SU-DHL-6 (cell line): ENCODE results near the gene EFHD1.

Experiments used
- EZH2phosphoT487 ChIP-seq: fragments of 200-600 bp; sonication (generic), shearing (Covaris generic); conservative IDR thresholded peaks from 2 replicates; pipeline ENCODE4 v1.6.1; 2018; ENCODE audit warnings: mild to moderate bottlenecking, antibody characterized with exemption, low read length, moderate library complexity, mixed read lengths
- TF ChIP-seq, protein P1 (sequence below): fragments of 200-600 bp; sonication (generic); IDR thresholded peaks from one replicate; pipeline ENCODE4 v1.5.1; 2017; ENCODE audit warnings: antibody characterized with exemption, mild to moderate bottlenecking, low read length, moderate library complexity; ENCODE audit not compliant: insufficient read depth, poor library complexity, severe bottlenecking

GRCh38 chr2:232641153-232641848 lies 7.9 kb downstream of the EFHD1 start:
- TF ChIP-seq, protein P1, sequence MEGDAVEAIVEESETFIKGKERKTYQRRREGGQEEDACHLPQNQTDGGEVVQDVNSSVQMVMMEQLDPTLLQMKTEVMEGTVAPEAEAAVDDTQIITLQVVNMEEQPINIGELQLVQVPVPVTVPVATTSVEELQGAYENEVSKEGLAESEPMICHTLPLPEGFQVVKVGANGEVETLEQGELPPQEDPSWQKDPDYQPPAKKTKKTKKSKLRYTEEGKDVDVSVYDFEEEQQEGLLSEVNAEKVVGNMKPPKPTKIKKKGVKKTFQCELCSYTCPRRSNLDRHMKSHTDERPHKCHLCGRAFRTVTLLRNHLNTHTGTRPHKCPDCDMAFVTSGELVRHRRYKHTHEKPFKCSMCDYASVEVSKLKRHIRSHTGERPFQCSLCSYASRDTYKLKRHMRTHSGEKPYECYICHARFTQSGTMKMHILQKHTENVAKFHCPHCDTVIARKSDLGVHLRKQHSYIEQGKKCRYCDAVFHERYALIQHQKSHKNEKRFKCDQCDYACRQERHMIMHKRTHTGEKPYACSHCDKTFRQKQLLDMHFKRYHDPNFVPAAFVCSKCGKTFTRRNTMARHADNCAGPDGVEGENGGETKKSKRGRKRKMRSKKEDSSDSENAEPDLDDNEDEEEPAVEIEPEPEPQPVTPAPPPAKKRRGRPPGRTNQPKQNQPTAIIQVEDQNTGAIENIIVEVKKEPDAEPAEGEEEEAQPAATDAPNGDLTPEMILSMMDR: no peak
- TF ChIP-seq EZH2phosphoT487: no peak
